ENCODE measurements around the gene ANKS6. TPM values are rescaled to one million over a fixed set of nuclear protein-coding genes. Genes with fewer than 3 reads are reported as not detected.

ANKS6 gene
- total and polyA plus RNA-seq, 2 experiments from 2014 or later: 36.9 to 59.0 TPM

- Mint-ChIP-seq H3K4me3 (no peak overlapping the region), H3K36me3 (ENCODE audit: low read depth) (peaks cover 59% of the 10 kb centered on the region), H3K4me1 (peaks cover 10% of the 10 kb centered on the region), H3K9me3 (no peaks in the 10 kb centered on the region; the same call in 2 of the 3 replicates), H3K27ac (no peak overlapping the region), H3K27me3 (ENCODE audit: insufficient read depth, low read depth, poor library complexity) (peaks cover 6% of the 10 kb centered on the region)
- H3K36me3 ChIP-seq (ENCODE audit: insufficient read depth): peaks cover 14% of the 10 kb centered on the region
- H3K4me2 ChIP-seq: no peak overlapping the region
- no peak overlapping the region for H2AFZ ChIP-seq
- no peak overlapping the region for H3K27ac ChIP-seq (ENCODE audit: low read depth)
- H4K20me1 ChIP-seq (replicated peaks; ENCODE audit: insufficient read depth): peaks cover 17% of the 10 kb centered on the region
- peaks cover 5% of the 10 kb centered on the region; the same call in 1 of the 2 replicates for H3F3A ChIP-seq (replicated peaks; ENCODE audit: low read depth)
- DNase-seq (ENCODE audit: low spot score) (no peak), ATAC-seq (no peak)
- peaks cover 5% of the 10 kb centered on the region for H3K79me2 ChIP-seq (replicated peaks; ENCODE audit: insufficient read depth)
- TF ChIP-seq STAT1 (IDR thresholded peaks at IDR 0.05; ENCODE audit: unreplicated experiment) (no peak), CTCF (conservative IDR thresholded peaks at IDR 0.05; ENCODE audit: low read depth in 2 of 2) (no peak), NANOG (IDR thresholded peaks at IDR 0.05; ENCODE audit: borderline replicate concordance) (no peak), ZNF462 (CRISPR knock-in tag; IDR thresholded peaks at IDR 0.05) (no peak), CREB1 (CRISPR knock-in tag; IDR thresholded peaks at IDR 0.05; ENCODE audit: low read depth) (no peak), EZH2 (IDR thresholded peaks at IDR 0.05; ENCODE audit: low read depth, unreplicated experiment) (no peak), ETS1 (IDR thresholded peaks at IDR 0.05) (no peak), POLR2AphosphoS5 (IDR thresholded peaks at IDR 0.05; ENCODE audit: low read depth) (no peak), REST (IDR thresholded peaks at IDR 0.05; ENCODE audit: unreplicated experiment) (no peak)
- H3K27me3 ChIP-seq (ENCODE audit: insufficient read depth): no peaks in the 10 kb centered on the region
- peaks cover 5% of the 10 kb centered on the region; the same call in 1 of the 2 replicates for H3K4me1 ChIP-seq (ENCODE audit: insufficient read depth)
- H3K4me3 ChIP-seq: no peak overlapping the region
- no peaks in the 10 kb centered on the region for H3K9me2 ChIP-seq (ENCODE audit: insufficient read depth)
These were observed 9.4 kb downstream of the ANKS6 start for GRCh38 chr9:98786750-98787510.
